Measurements from ENCODE around the gene PTPN9. TPM values are rescaled to one million over a fixed set of nuclear protein-coding genes. Genes with fewer than 3 reads are reported as not detected.

PTPN9 gene
- polyA plus RNA-seq, 1 donor (not counting 4 experiments of a cell fraction or from before 2014, with no cell fraction given) = 34.7 TPM

GRCh38 chr15:75551091-75551490 lies 28.0 kb downstream of the PTPN9 start:
- Histone ChIP-seq H3K9me3 (ENCODE audit: control insufficient read depth, low read depth, low read length) (no peaks in the 10 kb centered on the region), H3K79me2 (ENCODE audit: control insufficient read depth, insufficient read depth, low read length) (peaks cover 55% of the 10 kb centered on the region), H3K27me3 (ENCODE audit: control insufficient read depth, extremely low read depth, insufficient read depth, low read length) (no peaks in the 10 kb centered on the region), H3K36me3 (ENCODE audit: control insufficient read depth in 2 of 2, extremely low read depth in 1 of 2, insufficient read depth in 2 of 2, low read length in 2 of 2) (no peaks in the 10 kb centered on the region), H2AFZ (ENCODE audit: control insufficient read depth, low read length) (no peak overlapping the region), H4K20me1 (ENCODE audit: control insufficient read depth, extremely low read depth, insufficient read depth, low read length) (no peaks in the 10 kb centered on the region), H3K4me3 (ENCODE audit: control insufficient read depth in 2 of 3, extremely low read depth in 1 of 3, insufficient read depth in 2 of 3, low read depth in 1 of 3, low read length in 3 of 3) (no peak overlapping the region), H3K27ac (ENCODE audit: control insufficient read depth, insufficient read depth, low read length) (no peak overlapping the region), H3K9me1 (ENCODE audit: control insufficient read depth, extremely low read depth, insufficient read depth, low read length) (no peaks in the 10 kb centered on the region), H3K9ac (ENCODE audit: control insufficient read depth, extremely low read depth, insufficient read depth, low read length) (no peak overlapping the region), H3K4me1 (ENCODE audit: control insufficient read depth, extremely low read depth, insufficient read depth, low read length) (no peaks in the 10 kb centered on the region), H3K4me2 (ENCODE audit: control insufficient read depth, extremely low read depth, insufficient read depth, low read depth, low read length) (no peak overlapping the region)
- dilution Hi-C loops (cut with MboI; ENCODE audit: extremely low pct_ligation_motif_present, low sequenced_read_pairs) = no loop called here
- DNase-seq (ENCODE audit: low read depth, low spot score) (no peak), FAIRE-seq (no peak)
- TF ChIP-seq EZH2 (IDR thresholded peaks at IDR 0.05; ENCODE audit: low read length) (no peak), CTCF (optimal IDR thresholded peaks at IDR 0.05 in 1 of 3, IDR thresholded peaks at IDR 0.05 in 1 of 3, conservative IDR thresholded peaks at IDR 0.05 in 1 of 3; ENCODE audit: extremely low read depth in 1 of 3, insufficient read depth in 2 of 3, low read length in 3 of 3) (no peak)

GRCh38 chr15:75545064-75545463 lies 34.1 kb downstream of the PTPN9 start:
- Histone ChIP-seq H3K4me3 (ENCODE audit: control insufficient read depth in 2 of 3, extremely low read depth in 1 of 3, insufficient read depth in 2 of 3, low read depth in 1 of 3, low read length in 3 of 3) (no peak overlapping the region), H3K27me3 (ENCODE audit: control insufficient read depth, extremely low read depth, insufficient read depth, low read length) (no peaks in the 10 kb centered on the region), H3K36me3 (ENCODE audit: control insufficient read depth in 2 of 2, extremely low read depth in 1 of 2, insufficient read depth in 2 of 2, low read length in 2 of 2) (peaks cover 3% of the 10 kb centered on the region in 2 experiments), H3K79me2 (ENCODE audit: control insufficient read depth, insufficient read depth, low read length) (peaks cover 51% of the 10 kb centered on the region), H3K9ac (ENCODE audit: control insufficient read depth, extremely low read depth, insufficient read depth, low read length) (no peak overlapping the region), H3K4me2 (ENCODE audit: control insufficient read depth, extremely low read depth, insufficient read depth, low read depth, low read length) (no peak overlapping the region), H3K4me1 (ENCODE audit: control insufficient read depth, extremely low read depth, insufficient read depth, low read length) (no peaks in the 10 kb centered on the region), H3K9me1 (ENCODE audit: control insufficient read depth, extremely low read depth, insufficient read depth, low read length) (no peaks in the 10 kb centered on the region), H2AFZ (ENCODE audit: control insufficient read depth, low read length) (no peak overlapping the region), H4K20me1 (ENCODE audit: control insufficient read depth, extremely low read depth, insufficient read depth, low read length) (peaks cover 2% of the 10 kb centered on the region), H3K27ac (ENCODE audit: control insufficient read depth, insufficient read depth, low read length) (no peak overlapping the region), H3K9me3 (ENCODE audit: control insufficient read depth, low read depth, low read length) (no peaks in the 10 kb centered on the region)
- dilution Hi-C loops (cut with MboI; ENCODE audit: extremely low pct_ligation_motif_present, low sequenced_read_pairs) = no loop called here
- TF ChIP-seq CTCF (optimal IDR thresholded peaks at IDR 0.05 in 1 of 3, IDR thresholded peaks at IDR 0.05 in 1 of 3, conservative IDR thresholded peaks at IDR 0.05 in 1 of 3; ENCODE audit: extremely low read depth in 1 of 3, insufficient read depth in 2 of 3, low read length in 3 of 3) (no peak), EZH2 (IDR thresholded peaks at IDR 0.05; ENCODE audit: low read length) (no peak)
- FAIRE-seq (no peak), DNase-seq (ENCODE audit: low read depth, low spot score) (no peak)

All from keratinocyte (primary cell).